ENCODE results near the gene SMC5. TPM values are rescaled to one million over a fixed set of nuclear protein-coding genes. Genes with fewer than 3 reads are reported as not detected.

The SMC5 gene
- total and polyA plus RNA-seq, 2 of the 8 experiments (the other 6 are each of a cell fraction or from before 2014, with no cell fraction given), result 4.5 to 22.6 TPM

DNA sequence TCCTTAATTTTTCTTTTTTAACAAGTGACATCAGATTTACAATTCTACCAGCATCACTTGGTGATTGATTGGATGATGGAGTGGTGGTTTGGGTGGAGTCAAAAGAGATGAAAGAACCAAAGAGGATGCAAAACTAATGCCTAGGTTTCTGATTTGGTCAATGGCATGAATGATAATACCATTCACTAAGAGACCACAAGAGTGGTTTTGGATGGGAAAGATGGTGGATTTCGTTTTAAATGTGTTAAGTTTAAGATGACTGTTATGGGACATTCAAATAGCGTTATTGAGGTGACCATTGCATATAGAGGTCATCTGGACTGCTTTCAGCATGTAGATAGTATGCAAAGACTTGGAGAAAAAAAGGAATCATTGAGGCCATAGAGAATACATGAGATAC is 3.6 kb downstream of the SMC5 start:
- Histone ChIP-seq H3K27ac (ENCODE audit: low read depth, low read length) (no peak overlapping the region), H3K36me3 (ENCODE audit: control insufficient read depth in 2 of 4, insufficient read depth in 4 of 4, low read length in 3 of 4) (peaks cover 0 to 37% (median 8%) of the 10 kb centered on the region in 4 experiments; a peak in 5 of 8 replicates), H3K9me3 (ENCODE audit: insufficient read depth in 2 of 2, low read depth in 1 of 2, low read length in 1 of 2) (no peaks in the 10 kb centered on the region), H4K5ac (ENCODE audit: insufficient read length, low read depth, low read length) (no peak overlapping the region), H3K79me1 (ENCODE audit: low read depth, low read length) (no peaks in the 10 kb centered on the region), H3K56ac (replicated peaks; ENCODE audit: insufficient read length, low read depth, low read length) (peak overlapping the region; percentile 23), H3K27me3 (replicated peaks in 1 of 4; ENCODE audit: control insufficient read depth in 3 of 4, extremely low read depth in 1 of 4, insufficient read depth in 3 of 4, low read length in 3 of 4) (no peaks in the 10 kb centered on the region), H3K4ac (replicated peaks; ENCODE audit: insufficient read length, low read depth, low read length) (no peak overlapping the region), H2BK120ac (replicated peaks; ENCODE audit: low read depth, low read length) (no peak overlapping the region), H2BK12ac (ENCODE audit: low read depth, low read length) (no peak overlapping the region), H3K14ac (ENCODE audit: insufficient read length) (no peak overlapping the region), H3K4me1 (replicated peaks in 1 of 4; ENCODE audit: control insufficient read depth in 3 of 4, insufficient read depth in 4 of 4, low read length in 3 of 4) (peaks cover 0 to 4% (median 2%) of the 10 kb centered on the region in 4 experiments; a peak in 3 of 7 replicates), H4K8ac (ENCODE audit: extremely low read depth, insufficient read depth, low read length) (no peak overlapping the region), H3K23ac (ENCODE audit: insufficient read length) (no peak overlapping the region), H2AK5ac (ENCODE audit: low read depth, low read length) (no peak overlapping the region), H3K4me3 (ENCODE audit: extremely low read depth in 1 of 4, insufficient read depth in 2 of 4, low read depth in 3 of 4, low read length in 4 of 4) (no peak overlapping the region), H2BK5ac (ENCODE audit: low read depth, low read length) (no peak overlapping the region), H3K18ac (ENCODE audit: extremely low read depth, low read length) (no peak overlapping the region), H3K4me2 (ENCODE audit: insufficient read depth in 1 of 2, low read depth in 2 of 2, low read length in 2 of 2) (no peak overlapping the region; a peak in 1 of 4 replicates), H3K9ac (replicated peaks in 1 of 4; ENCODE audit: extremely low read depth in 1 of 4, low read depth in 3 of 4, low read length in 3 of 4) (no peak overlapping the region), H4K20me1 (replicated peaks in 1 of 2; ENCODE audit: control insufficient read depth in 1 of 2, insufficient read depth in 2 of 2, low read length in 2 of 2) (peaks cover 6 to 7% of the 10 kb centered on the region in 2 experiments), H3K79me2 (ENCODE audit: control insufficient read depth in 1 of 2, insufficient read depth in 2 of 2, low read length in 2 of 2) (peaks cover 9 to 57% of the 10 kb centered on the region in 2 experiments), H2BK20ac (ENCODE audit: low read length) (no peak overlapping the region), H4K91ac (replicated peaks; ENCODE audit: insufficient read length, low read length) (no peak overlapping the region), H2AFZ (ENCODE audit: low read length) (no peak overlapping the region), H2BK15ac (ENCODE audit: low read length) (no peak overlapping the region), H3K23me2 (ENCODE audit: low read depth, low read length) (no peaks in the 10 kb centered on the region; the same call in 1 of the 2 replicates)
- FAIRE-seq (no peak), DNase-seq (ENCODE audit: low read depth in 1 of 2, low spot score in 2 of 2) (no peak)
- ChIA-PET POLR2A (ENCODE audit: partially characterized antibody) (no interaction called here), CTCF (ENCODE audit: partially characterized antibody) (interaction anchor here (0.8 kb wide), 1 partner anchor 34 kb away, joined by 3 read pairs; no protein-coding TSS in a partner anchor)
- no peak for TF ChIP-seq KDM1A (IDR thresholded peaks at IDR 0.05; ENCODE audit: borderline replicate concordance, low read length)
- no peak for TF ChIP-seq EGR1 (IDR thresholded peaks at IDR 0.05; ENCODE audit: borderline replicate concordance, low read depth, low read length)
- no peak for TF ChIP-seq YY1 (IDR thresholded peaks at IDR 0.05; ENCODE audit: low read depth, low read length)
- no peak for TF ChIP-seq GTF2F1 (IDR thresholded peaks at IDR 0.05; ENCODE audit: borderline replicate concordance, low read depth, low read length)
- no peak for TF ChIP-seq ATF3 (IDR thresholded peaks at IDR 0.05; ENCODE audit: insufficient read depth, low read depth, low read length)
- TF ChIP-seq FOSL1 (IDR thresholded peaks at IDR 0.05; ENCODE audit: insufficient read depth, low read depth, low read length), result no peak
- WGBS, 2 experiments (ENCODE audit: extremely low coverage in 1 of 2, insufficient coverage in 1 of 2, insufficient read length in 1 of 2, insufficient replicate concordance in 2 of 2, low coverage in 1 of 2, low lambda C conversion rate in 2 of 2, missing lambda C conversion rate in 1 of 2), result 94 to 100% methylated on average over 1 to 2 of the region's 2 CpGs
